ENCODE measurements around the gene GPSM1.

GPSM1 gene

GRCh38 chr9:136335296-136336155, 8.2 kb downstream of the GPSM1 start:
- no peak for DNase-seq

GRCh38 chr9:136336156-136336870, 9.0 kb downstream of the GPSM1 start:
- no peak for DNase-seq

DNA sequence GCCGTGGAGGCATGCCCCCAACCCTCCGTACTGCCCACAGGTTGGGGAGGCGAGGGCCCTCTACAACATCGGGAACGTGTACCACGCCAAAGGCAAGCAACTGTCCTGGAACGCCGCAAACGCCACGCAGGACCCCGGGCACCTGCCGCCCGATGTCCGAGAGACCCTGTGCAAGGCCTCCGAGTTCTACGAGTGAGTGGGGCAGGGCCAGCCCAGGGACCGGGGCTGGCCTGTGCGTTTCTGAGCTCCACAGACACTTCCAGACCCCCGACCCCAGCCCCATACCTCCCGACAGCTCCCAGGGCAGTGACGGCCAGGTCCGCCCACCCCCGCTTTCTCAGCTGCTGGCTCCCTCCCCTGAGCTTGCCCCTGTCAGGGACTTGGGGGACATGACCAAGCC, 9.5 kb downstream of the GPSM1 start:
- DNase-seq: no peak

GRCh38 chr9:136337416-136338395, 10.4 kb downstream of the GPSM1 start:
- DNase-seq: no peak

GRCh38 chr9:136338511-136338910, 11.2 kb downstream of the GPSM1 start:
- DNase-seq: no peak

DNA sequence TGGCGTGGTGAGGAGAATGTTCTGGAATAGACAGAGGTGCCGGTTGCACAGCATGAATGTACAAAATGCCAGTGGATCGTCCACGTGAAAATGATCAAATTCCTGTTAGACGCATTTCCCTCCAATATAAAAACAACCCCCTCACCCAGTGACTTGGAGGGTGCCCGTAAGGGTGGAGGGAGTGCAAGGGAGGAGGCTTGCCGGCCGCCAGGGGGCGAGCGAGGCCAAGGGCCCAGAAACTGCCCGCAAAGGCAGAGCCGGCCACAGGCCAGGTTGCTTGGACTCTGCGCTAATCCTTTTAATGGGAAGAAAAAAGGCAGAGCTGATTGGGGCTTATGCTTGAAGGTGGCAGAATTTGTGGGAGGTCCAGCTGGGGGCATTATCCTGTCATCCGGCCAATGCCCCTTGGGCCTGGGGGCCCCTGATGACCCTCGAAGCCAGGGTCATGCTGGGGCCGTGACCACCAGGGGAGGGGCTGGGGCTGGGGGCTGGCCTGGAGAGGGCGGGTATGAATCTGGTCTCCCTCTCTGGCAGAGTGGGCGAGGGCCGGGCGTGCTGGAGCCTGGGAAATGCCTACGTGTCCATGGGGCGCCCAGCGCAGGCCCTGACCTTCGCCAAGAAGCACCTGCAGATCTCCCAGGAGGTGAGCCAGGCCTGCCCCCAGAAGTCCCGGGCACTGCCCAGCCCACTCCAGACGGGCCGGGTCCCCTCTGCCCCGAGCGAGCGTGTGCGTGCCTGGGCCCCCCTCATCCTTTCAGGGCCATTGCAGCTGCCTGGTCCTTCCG, 12.0 kb downstream of the GPSM1 start:
- DNase-seq: peak; percentile 12

DNA sequence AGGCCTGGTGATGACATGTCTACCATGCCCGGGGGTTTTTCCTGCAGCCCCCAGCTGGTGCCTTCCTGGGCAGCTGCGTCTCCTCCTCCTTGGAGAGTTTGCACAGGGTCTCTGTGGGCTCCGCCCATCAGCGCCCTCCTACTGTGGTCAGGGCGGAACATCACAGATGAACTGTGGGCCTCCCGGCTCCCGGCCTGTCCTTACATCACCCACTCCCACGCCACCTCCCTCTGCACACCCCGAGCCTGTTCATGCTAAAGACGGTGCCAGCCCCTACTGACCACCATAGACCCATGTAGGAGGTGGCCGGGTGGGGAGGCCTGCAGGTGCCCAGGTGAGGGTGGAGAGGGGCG, 12.6 kb downstream of the GPSM1 start:
- DNase-seq: no peak

GRCh38 chr9:136340356-136341041, 13.2 kb downstream of the GPSM1 start:
- no peak for DNase-seq

GRCh38 chr9:136341042-136341655, 13.8 kb downstream of the GPSM1 start:
- DNase-seq: no peak

DNA sequence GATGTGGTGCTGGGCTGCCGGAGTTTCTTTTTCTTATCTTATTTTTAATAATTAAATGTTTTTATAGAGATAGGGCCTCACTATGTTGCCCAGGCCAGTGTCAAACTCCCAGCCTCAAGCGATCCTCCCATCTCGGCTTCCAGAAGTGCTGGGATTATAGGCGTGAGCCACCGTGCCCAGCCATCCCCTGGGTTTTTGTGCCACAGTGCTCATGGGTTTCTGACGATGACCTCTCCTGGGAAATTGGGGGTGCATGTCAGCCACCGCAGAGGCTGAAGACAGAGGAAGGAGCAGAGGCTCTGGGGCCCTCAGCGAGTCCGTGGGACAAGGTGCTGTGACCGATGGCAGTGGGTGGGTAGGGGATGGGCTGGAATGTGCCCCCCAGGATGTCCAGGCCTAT, 14.4 kb downstream of the GPSM1 start:
- DNase-seq: no peak

DNA sequence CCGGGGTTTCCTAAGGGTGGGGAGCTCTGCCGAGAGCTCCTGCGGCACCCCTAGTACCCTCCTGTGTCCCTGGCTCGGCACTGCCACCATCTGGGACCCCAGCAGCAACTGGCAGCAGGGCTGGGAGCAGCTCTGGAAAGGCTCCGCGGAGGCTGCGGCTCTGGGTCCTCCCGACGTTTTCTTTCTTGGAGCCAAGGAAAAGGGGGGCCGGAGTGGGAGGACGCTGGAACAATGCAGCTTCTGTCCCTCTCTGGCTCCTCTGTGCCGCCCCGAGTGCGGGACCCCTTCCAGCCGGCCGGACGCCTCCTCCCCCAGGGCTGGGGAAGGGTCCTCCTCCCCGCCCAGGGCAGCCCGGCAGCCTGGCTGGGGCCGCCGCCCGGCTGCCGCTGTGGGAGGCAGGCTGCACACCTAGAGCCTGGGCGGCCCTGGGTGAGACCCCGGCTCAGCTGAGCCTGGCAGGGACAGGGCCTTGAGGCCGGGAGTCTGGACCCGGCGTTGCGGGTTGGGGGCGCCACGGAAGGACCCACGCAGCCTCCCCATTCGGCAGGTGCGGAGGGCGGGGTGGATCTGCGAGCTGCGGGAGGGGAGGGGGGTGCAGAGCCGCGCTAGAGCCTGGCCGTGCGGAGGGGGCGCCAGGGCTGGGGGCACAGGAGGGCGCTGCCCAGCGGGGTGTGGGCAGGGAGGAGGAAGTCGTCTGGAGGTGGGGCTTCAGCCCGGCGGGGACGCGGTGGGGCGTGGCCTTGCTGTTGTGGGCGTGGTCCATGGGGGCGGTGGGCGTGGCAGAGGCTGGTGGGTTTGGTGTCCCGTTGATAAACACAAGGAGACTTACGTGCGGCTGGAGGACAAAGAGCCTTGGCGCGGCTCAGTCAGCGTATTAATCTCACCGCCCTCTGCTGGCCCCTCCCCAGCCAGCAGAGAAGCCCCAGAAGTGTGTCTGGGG, 15.1 kb downstream of the GPSM1 start:
- peak; percentile 54 for DNase-seq

DNA sequence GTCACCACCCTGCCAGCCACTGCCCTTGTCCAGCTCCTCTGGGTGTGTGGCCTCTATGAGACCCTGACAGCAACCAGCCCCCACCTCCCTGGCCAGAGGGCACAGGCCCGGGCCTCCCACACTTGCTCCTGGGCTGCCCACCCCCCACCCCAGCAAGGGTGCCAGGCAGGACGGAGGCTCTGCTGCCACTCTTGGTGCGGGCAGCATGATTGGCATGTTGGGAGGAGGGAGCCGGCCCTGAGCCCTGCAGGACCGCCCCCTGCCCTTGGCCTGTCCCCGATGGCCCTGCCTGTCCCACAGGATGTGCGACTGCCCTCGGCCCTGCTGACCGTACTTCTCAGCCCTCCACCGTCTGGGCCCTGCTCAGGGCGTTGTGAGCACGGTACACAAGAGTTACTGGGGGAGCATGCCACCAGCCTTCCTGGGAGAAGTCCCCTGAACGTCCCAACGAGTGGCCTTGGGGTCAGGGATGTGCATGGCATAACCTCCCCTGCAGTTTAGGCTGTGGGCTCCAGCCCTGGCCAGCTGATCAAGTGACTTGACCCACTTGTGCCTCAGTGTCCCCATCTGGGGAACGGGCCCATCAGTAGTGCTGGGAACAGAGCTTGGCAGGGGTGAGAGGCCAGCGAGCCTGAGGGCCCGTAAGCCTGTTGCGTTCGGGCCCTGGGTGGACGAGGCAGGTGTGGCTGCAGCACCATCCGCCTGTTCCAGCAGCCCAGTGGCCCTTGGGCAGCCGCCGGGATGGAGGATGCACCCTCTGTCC, 16.0 kb downstream of the GPSM1 start:
- DNase-seq: no peak

GRCh38 chr9:136343884-136344269, 16.5 kb downstream of the GPSM1 start:
- DNase-seq: no peak

DNA sequence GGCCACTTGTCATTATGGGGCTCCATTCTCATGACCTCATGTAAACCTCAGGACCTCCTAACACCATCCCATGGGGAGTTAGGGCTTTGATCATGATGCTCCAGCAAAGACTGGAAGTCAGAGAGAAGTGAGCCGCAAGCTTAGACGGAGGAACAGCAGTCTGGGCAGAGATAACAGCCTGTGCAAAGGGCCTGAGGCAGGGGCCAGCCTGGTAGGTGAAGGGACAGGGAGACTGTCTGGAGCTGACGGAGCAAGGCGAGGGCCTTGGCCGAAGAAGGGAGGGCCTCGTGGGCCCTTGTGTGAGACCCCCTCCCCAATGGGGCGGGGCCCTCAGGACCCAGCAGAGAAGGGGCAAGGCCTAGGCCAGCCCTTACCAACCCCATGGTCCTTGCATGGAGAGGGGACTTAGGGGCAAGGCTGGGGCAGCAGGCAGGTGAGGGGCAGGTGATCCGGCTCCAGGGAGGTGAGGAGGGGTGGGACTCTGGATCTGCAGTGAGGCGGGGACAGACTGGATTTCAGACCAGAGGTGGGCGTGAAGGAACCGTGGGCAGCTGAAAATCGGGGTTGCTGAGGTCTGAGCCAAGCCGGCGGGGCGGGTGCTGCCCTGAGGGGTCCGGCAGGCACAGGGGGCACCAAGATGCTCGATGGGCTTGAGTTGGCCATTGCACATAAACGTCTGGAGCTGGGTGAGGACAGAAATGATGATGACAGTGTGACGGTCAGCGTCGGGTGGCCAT, 17.4 kb downstream of the GPSM1 start:
- DNase-seq: no peak

GRCh38 chr9:136345281-136346156, 18.2 kb downstream of the GPSM1 start:
- DNase-seq: no peak

- DNase-seq: no peak
These were observed 18.8 kb downstream of the GPSM1 start for GRCh38 chr9:136346157-136346481.

- no peak for DNase-seq
These were observed 19.7 kb downstream of the GPSM1 start for GRCh38 chr9:136346927-136347465.
